HG02571 (cell line): ENCODE results near the gene LPIN1.
A peak's percentile ranks its signal among the peaks of the same experiment; 100 is the strongest.
"Not testable (repeated sequence)": the region's sequence is repeated elsewhere in the genome, so short reads cannot be mapped to it uniquely, and the experiment has no call there.

ENCODE experiments used
- ATAC-seq: cut with Tn5 transposase; IDR thresholded peaks from one replicate; pipeline ENCODE4 v1.9.1; 2021; ENCODE audit warnings: mild to moderate bottlenecking, moderate library complexity; ENCODE audit not compliant: unreplicated experiment

Gene LPIN1

DNA sequence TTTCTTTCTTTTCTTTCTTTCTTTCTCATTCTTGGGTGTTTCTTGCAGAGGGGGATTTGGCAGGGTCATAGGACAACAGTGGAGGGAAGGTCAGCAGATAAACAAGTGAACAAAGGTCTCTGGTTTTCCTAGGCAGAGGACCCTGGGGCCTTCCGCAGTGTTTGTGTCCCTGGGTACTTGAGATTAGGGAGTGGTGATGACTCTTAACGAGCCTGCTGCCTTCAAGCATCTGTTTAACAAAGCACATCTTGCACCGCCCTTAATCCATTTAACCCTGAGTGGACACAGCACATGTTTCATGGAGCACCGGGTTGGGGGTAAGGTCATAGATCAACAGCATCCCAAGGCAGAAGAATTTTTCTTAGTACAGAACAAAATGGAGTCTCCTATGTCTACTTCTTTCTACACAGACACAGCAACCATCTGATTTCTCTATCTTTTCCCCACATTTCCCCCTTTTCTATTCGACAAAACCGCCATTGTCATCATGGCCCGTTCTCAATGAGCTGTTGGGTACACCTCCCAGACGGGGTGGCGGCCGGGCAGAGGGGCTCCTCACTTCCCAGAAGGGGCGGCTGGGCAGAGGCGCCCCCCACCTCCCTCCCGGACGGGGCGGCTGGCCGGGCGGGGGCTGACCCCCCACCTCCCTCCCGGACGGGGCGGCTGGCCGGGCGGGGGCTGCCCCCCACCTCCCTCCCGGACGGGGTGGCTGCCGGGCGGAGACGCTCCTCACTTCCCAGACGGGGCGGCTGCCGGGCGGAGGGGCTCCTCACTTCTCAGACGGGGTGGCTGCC lies 12.9 kb downstream of the LPIN1 start:
- ATAC-seq = not testable (repeated sequence)

DNA sequence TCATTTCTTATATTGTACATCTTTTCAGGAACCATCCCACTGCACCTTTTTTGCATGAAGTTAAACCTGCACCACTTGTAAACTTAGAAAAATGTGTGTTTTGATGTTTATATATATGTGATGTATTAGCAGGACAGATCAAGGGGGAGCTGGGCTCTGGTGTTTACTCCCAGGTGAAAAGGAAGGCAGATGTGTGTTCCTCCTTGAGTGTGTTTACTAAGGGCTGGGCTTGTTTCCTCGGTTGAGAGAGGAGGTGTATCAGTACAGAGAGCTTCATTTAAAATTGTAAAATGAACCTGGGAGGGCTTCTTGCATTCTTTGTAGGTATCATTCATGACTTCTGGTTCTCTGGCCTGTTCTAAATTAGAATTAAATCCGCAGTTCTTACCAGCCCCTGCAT lies 14.8 kb downstream of the LPIN1 start:
- ATAC-seq = no peak

DNA sequence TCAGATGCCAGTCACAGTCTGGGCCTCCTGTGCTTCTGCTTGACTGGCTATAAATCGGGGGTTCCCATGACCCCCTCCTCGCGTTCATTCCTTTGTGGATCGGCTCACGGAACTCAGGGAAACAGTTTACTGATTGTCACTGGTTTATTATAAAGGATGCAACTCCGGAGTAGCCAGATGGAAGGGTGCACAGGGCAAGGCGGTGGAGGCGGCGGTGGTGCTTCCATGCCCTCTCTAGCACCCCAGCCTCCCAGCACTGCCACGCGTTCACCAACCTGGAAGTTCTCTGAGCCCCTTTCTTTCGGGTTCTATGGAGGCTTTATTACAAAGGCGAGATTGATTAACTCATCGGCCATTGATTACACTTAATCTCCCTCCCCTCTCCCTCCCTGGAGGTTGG lies 15.6 kb downstream of the LPIN1 start:
- no peak for ATAC-seq

DNA sequence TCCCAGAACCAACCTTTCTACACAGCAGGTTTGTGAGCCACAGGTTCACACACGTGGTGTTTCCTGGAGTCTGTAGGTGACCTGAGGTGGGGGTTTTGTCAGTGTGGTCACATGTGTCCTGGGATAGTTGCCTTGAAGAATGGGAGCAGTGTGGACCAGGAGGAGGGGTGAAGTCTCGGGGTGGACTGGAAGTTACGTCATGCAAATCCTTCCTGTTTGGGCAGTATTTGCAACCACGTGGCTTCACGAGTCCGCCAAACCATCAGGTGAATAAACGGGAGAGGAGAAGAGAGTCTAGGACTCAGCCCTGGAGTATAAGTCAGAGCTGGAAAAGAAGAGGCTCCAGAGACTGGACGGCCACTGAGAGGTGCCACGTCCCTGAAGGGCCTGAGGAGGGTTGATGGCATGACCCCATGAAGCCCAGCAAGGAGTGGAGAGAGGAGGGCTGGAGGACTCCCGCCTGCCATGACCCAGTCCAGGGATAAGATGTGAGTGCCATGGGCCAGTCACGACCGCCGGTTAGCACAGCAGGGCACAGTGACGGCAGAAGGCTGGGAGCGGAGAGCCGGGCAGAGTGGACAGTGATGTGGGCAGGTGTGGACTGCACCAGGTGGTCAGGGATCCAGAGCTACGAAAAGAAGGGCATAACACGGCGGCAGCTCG lies 16.5 kb downstream of the LPIN1 start:
- ATAC-seq = no peak

DNA sequence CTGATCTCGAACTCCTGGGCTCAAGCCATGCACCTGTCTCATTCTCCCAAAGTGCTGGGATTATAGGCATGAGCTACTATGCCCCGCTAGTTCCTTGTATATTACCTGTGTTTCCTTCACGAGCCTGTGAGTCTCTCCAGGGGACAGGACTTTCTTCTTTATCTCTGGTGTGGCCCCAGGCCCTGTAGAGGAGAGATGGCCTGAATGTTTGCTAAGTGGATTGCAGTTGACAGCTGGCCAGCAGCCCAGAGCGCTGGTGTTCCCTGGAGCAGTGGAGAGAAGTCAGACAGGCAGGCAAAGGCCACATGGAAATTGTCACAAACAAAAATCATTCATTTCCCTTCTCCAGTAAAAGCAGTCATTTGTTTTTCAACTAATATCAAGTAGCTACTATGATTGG lies 17.9 kb downstream of the LPIN1 start:
- ATAC-seq = no peak

DNA sequence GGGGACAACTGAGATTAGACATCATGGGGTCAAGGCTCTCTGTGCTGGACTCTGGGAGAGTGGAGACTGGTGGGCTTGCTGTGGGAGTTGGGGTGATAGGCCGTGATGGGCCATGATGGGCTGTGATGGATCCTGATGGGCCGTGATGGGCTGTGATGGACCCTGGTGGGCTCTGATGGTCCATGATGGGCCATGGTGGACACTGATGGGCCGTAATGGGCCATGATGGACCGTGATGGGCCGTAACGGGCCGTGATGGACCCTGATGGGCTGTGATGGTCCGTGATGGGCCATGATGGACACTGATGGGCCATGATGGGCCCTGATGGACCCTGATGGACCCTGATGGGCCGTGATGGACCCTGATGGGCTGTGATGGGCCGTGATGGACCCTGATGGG lies 18.5 kb downstream of the LPIN1 start:
- no peak for ATAC-seq

DNA sequence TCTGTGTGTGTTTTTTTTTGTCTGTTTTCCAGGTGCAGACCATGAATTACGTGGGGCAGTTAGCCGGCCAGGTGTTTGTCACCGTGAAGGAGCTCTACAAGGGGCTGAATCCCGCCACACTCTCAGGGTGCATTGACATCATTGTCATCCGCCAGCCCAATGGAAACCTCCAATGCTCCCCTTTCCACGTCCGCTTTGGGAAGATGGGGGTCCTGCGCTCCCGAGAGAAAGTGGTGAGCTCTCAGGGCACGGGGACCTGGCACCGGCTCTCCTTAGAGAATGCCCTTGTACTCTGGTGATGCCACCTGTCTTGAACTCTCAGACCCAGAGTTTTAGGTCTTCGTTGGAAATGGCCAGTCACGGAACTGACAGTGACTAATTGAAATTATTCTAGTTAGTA lies 19.1 kb downstream of the LPIN1 start:
- no peak for ATAC-seq

DNA sequence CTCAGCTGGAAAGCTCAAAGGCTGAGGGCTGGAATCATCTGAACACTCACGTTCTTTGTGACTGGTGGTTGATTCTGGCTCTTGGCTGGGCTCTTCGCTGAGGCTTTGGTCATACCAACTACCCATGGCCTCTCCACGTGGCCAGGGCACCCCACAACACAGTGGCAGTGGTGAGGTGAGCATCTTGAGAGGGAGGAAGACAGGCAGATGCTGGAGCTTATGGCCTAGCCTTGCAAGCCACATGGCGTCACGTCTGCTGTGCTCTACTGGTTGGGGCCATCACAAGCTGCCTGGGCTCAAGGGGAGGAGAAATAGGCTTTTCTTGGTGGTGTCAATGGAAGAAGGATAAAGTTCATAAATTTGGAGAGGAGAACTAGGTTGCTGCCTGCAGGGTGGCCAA lies 19.6 kb downstream of the LPIN1 start:
- no peak for ATAC-seq

DNA sequence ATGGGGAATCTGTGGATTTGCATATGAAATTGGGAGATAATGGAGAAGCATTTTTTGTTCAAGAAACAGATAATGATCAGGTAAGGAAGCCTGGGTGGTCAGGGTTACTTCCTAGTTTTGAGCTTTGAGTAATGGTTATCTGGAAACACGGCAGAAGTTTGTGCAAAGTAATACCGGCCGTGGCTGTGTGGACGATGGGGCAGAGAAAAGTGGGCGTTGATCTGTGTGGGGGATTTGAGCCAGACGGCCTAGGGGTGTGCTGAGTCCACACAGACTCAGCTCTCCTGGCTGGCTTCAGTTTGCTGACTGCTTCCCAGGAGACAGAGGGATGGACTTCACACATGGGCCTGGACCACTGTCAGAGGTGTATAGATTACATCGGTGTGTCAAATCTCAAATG lies 21.3 kb downstream of the LPIN1 start:
- no peak for ATAC-seq

DNA sequence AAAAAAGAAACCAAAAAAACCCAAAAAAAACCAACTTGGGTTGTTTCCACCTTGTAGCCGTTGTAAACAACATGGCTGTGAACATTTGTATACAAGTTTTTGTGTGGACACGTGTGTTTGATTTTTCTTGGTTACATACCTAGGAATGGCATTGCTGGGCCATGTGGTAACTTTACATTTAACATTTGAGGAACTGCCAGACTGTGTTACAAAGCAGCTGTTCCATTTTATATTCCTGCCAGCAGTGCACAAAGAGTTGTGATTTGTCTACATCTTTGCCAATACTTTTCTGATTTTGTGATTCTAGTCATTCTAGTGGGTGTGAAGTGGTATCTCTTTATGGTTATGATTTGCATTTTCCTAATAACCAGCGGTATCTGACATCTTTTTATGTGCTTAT lies 22.5 kb downstream of the LPIN1 start:
- no peak for ATAC-seq

DNA sequence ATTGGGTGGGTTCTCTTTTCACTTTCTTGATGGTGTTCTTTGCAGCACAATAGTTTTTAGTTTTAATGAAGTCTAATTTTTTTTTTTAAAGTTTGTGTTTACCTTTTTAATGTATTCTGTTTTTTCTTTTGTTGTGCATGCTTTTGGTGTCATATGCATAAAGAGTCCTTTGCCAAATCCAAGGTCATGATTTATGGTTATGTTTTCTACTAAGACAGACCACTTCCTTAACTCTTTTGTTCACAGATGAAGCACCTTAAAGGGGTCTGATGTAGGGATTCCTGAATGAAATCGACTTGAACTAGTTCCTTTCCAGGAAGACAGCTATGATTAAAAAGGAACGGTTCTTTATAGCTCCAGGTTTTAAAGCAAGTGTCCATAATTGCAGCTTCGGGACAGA lies 23.1 kb downstream of the LPIN1 start:
- ATAC-seq = no peak

DNA sequence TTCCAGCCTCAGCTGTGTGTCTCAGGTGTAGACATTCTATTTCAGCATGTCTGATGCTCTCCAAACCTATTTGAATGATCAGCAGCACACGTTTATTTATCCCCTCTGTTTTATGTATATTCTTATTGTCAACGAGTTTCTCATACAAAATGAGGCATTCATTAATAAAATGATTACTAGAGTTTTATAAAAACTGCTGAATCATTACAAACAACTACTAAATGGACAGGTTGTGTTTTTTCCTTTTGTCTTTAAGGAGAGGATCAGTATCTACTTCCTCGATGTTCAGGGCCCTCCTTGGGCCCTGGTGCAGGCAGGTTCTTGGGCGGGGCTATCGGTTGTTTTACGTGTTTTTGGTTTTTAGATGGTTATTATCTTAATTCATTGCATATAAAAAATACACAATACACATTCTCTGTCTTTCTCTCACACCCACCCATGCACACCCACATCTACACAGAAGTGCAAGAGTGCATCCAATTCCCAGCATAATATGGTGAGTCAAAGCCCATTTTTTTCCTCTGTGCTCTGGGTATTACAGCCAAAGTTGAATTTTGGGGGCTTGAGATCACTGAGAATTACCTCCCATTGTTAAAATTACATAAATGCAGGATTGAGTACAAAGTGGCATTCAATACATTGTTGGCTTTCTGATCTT lies 24.2 kb downstream of the LPIN1 start:
- ATAC-seq = no peak

DNA sequence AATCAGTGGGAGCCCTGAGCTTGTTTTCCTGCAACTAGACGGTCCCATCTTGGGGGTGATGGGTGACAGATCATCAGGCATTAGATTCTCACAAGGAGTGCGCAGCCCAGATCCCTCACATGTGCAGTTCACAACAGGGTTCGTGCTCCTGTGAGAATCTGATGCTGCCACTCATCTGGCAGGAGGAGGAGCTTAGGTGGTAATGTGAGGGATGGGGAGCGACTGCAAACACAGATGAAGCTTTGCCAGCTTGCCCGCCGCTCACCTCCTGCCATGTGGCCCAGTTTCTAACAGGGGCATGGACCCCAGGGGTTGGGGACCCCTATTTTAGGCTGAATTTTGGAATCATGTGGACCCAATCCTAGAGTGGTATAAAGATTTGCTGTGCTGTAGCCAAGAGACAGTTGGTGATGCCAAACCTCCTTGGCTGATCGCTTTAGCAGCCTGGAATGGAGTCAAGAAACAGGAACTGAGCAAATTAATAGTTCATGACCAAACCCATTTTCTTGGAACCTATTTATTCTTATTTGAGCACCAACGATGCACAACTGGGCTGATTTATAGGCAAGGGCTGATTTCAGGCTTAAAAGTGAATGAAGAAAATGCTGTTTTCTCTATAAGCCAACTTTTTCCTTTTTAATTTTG lies 25.7 kb downstream of the LPIN1 start:
- no peak for ATAC-seq

DNA sequence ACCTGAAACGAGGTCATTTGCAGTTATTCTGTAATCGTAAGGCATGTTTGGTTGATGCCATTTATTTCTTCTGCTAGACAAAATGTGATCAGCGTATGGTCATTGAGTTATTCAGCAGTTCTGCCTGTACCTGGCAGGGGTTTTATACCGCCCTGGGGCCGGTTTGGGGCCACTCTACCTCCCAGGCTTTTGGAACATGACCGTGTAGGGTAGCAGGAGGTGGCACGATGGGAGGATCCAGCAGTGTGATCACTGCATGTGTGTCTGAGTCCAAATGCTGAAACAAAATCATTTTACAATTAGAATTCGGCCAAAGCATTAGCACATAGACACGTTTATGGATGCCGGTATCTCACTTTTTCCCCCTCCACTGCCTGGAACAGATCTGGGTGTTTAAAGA lies 26.7 kb downstream of the LPIN1 start:
- no peak for ATAC-seq

DNA sequence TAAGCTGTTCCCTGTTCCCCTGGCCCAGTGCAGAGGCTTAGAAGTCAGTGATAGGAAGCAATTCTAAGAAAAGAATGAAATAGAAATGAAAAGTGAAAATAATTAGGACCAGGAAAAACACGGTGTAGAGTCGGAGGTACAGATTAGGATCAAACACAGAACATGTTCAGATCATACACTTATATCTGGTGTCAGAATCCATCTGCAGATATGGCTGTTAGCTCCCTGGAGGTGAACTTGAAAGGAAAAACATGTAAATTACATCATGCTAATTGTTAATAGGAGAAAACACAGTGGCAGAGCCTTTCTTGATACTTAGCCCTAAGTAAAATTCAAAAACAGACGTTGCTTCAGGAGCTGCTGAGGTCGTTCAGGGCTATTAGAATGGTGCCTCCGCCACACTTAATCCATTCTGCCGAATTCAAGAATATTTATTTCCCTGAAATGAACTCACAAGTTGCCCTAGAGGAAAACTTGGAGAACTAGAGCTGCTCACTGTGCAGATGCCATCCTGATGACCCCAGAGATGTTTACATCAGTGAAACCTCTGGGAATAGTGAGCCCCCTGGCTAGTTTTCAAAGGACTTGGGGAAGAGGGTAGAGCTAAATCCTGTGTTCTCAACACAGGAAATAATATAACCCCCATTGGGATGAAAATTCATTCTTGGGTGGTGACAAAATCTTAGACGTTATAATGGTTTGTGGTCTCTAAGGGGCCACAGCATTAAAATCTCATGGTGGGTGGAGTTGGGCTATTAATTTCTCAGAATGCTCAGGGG lies 27.5 kb downstream of the LPIN1 start:
- ATAC-seq = no peak

DNA sequence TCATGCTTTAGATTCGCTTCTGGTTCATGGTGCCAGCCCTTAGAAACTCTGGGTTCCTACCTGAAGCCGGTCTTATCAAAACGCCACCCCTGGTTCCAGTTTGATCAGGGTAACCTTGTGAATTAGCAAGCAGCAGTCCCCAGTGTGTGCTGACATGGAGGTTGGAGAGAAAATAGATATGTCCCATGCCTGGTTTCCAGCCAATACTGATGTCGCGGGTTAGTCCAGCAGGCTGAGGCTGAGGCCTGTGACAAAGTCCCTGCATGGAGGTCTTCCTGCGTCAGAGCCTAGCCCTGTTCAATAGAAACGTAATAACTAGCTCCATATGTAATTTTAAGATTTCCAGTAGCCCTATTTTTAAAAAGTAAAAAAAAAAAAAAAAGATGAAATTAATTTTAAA lies 28.2 kb downstream of the LPIN1 start:
- no peak for ATAC-seq

DNA sequence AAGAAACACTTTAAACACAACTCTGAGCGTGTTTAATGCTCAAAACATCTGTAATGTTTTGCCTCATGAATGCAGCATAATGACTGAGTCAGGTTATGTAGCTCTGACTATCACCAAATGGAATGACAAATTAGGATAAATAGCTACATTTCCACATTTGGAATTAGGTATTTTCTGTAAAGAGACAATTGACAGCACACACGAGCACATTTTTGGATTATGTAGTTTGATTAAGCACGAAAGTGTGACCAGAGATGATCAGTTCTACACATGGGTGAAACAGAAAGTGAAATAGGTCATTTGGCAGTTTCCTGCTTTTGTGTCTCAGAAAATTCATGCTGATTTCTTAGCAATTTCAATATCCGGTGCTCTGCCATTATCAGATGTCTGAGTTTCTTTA lies 29.0 kb downstream of the LPIN1 start:
- peak; percentile 77 for ATAC-seq

DNA sequence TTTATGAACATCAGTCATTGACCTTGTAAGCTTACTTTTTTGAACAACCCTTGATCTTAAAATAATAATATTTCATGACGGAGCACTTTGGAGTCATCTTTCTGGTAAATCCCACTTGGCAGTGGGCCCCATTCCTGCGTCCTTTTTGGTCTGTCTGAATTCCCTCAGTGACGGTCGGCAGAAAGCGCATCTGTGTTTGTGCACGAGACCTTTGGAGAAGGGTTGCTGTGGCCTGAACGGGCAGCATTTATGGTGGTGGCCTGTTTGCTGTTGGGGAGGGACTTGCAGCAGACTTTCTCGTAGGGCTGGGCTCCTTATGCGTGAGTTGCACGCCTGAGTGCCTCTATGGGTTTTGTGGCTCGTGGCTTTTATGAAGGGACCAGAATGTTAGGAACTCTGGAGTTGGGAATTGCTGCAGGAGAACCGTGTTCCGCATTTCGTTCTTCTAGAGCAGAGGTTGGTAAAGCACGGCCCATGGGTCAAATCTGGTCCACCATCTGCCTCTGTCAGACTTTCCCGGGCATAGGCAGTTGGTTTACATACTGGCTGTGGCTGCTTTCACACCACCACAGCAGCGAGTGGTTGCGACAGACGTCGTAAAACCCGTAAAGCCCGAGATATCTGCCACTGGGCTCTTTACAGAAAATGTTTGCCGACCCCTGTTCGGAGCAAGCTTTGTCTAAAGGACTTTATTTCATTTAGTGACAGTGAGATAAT lies 30.8 kb downstream of the LPIN1 start:
- ATAC-seq = no peak

DNA sequence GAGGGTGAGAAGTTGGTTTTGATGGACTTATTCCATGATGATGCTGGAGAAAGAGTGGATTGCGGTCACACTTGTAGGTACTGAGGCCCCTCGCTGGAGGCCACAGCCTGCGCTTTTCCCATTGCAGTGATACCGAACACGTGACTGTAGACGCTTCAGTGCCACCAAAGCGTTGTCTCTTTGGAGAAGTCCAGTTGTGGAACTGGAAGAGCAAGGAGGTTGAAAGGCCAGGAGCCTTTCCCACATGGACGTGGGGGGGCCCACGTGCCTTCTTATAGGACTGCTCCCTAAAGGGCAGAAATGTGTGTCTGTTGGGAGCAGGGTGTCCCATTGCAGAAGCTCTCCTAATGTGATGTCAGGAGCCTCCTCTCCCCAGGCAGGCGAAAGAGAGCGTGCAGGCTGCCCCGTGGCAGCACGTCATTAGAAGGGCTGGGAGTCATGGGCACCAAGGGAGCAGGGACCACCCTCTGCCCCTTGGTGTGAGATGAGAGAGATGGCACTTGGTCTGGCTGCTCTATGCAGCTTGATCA lies 31.5 kb downstream of the LPIN1 start:
- ATAC-seq = no peak

DNA sequence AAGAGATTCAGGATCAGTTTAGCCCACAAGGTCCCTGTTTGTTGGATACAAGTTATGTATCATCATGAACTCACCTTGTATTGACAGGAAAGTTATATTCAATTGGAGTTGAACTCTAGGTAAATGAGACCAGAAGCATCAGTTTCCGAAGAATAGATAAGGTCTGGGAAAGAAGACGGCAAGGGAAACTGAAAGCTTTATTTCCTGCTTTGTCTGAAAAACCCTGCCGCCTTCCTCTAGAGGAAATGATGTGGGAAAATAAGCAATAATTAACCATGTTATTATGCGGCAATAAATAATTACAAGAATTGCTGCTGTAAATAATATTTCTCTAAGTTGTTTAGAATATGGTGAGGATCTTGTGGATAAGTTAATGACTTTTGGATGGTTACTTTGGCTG lies 32.0 kb downstream of the LPIN1 start:
- ATAC-seq = no peak
